HG02943 (cell line): ENCODE results near the gene UPF3A.

Source experiments
- ATAC-seq: cut with Tn5 transposase; IDR thresholded peaks from one replicate; pipeline ENCODE4 v1.9.1; 2021; ENCODE audit warnings: mild to moderate bottlenecking, low read depth, moderate library complexity; ENCODE audit not compliant: unreplicated experiment

UPF3A gene

DNA sequence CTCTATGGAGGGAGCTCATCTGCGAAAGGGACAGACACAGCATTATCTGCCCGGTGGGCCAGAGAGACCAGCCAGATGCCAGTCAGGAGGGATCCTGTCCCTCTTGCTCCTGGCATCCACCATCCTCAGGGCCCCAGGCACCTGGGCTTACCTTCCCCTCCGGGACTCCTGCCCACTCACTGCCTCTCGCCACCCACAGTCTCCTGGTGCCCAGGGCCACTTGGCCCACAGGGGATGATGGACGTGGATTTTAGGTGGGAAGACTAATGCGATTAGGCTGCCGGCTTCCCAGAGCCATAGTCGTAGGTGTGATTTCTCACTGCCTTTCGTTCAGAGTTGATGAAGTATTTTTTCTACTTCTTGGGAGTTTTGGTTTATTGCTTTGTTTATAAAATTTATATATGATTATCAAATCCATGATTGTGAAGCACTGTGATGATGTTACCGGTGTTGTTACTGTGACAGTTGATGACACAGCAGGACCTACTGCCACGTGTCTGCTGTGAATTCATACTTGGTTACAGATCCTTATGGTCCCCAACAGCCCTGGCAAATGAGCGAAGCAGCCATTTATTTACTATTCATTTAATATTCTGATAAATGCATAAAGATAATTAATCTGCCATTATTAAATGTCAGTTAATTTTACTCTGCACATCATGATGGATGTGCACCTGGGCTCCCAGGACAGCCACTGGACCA is 18.4 kb downstream of the UPF3A start:
- ATAC-seq: no peak

DNA sequence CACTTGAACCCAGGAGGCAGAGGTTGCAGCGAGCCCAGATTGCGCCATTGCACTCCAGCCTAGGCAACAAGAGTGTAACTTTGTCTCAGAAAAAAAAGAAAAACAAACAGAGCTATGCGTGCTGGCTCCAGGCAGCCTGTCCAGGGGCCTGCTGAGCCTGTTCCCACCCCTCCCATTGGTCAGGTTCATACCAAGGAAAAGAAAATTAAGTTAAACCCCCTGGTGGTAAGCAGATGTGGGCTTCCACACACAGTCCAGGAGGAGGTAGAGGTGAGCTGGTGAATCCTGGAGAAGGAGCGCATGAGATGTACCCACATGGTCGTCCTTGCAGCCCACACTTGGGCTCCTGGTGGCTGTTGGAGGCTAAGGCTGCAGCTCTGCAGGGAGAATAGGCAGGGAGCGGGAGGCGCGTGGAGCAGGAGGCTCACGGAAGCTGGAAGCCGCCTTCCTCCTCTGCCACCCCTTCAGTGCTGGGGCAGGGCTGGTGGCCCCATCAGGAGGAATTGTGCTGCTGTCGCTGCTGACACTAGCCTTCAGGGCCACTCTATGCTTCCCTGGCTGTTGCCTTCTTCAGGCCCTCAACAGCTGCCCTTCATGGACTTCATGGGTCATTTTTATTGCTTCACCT is 22.4 kb downstream of the UPF3A start:
- ATAC-seq: no peak

DNA sequence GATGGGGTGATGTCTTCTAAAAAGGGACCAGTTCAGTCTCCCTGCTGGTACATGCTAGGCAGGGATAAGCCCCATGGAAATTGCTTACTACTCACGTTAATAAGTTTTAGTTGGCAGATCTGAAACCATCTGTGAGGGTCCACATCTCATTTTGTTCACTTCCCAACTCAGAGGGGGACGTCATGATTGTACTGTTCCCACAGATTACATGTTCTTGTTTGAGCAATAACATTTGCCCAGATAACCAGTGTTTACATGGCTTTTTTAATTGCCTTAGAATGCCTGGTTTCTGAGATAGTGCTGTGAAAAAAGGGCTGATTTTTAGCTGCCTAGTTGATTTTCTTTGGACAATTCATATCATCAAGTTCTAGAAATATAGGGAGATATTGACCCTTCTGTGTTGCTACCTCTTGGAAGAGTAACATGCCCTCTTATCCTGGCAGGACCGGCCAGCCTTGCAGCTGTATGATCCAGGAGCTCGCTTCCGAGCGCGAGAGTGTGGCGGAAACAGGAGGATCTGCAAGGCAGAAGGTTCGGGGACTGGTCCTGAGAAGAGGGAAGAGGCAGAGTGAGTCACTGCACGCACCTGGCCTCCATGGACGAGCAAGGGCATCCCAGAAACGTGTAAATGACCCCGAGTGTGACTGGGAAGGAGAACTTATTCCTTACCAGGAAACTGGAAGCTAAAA is 23.1 kb downstream of the UPF3A start:
- ATAC-seq: no peak

DNA sequence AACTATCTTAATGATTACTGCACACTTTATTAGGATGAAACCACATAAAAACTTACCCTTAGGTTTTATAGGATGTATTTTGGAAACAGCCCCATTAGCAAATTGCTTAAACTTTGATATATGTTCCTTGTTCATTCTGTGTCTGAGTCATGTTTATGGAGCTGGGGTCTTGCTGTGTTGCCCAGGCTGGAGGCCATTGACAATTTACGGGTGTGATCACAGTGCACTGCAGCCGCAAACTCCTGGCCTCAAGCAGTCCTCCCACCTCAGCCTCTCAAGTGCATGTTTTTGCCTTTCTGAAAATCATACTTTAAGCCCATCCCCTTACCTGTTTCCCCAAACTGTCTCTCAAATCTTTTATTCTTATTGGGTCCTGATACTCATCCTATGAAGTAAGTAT is 27.7 kb downstream of the UPF3A start:
- ATAC-seq: no peak

DNA sequence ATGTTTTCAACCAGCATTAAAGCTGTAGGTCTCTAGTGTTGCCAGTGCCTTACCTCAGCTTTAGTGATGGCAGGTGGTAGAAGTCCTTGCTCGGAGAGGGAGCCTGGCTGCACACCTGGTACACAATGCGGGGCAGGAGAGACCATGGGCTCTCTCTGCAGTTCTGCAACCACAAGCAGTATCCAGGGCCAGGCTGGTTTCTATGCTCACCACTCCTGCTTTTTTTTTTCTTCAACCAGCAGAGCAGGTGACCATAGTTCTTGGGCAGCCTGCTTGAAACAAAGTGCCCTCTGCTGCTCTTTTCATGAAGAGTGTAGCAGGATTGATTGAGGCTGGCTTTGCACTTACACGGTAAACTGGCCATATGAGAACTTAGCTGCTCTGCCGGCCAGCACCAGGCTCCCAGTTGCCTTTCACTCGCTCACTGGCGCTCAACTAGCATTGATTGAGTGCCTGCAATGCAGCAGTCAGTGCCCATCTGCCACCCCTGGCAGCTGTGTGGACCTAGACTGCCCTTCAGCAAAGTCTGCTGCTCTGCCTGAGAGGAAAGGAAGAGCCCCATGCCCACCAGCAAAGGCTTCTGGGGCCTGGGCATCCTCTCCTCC is 28.5 kb downstream of the UPF3A start:
- no peak for ATAC-seq

DNA sequence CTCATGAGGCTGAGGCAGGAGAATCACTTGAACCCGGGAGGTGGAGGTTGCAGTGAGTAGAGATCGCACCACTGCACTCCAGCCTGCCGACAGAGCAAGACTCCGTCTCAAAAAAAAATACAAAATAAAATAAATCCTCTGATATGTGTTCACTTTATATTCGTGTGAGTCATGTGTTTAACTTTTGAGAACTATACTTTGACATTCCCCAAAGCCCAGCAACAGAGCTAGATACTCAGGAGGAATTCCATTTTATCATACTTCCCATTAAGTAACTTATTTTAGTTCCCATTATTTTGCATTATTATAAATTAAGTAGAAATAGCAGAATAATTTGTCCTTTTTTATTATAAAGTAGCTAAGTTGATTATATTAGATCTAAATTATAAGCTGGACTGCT is 29.6 kb downstream of the UPF3A start:
- ATAC-seq: no peak

DNA sequence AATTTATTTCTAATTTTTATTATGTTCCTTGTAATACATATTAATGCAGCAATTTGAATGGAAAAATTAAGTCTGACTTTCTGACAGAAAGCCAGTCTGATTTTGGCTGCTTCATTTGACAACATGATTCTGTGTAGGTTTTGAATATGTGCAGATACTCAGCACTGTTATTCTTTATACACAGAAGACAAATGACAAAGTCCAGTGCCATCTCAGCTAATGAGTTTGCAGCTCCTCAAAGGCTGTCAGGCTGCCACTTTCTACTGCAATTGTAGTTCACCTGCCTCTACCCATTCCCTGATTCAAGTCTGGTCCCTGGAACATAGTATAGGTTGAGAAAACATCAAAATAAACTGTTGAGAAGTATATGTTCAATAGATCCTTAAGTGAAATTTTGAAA is 30.0 kb downstream of the UPF3A start:
- no peak for ATAC-seq

DNA sequence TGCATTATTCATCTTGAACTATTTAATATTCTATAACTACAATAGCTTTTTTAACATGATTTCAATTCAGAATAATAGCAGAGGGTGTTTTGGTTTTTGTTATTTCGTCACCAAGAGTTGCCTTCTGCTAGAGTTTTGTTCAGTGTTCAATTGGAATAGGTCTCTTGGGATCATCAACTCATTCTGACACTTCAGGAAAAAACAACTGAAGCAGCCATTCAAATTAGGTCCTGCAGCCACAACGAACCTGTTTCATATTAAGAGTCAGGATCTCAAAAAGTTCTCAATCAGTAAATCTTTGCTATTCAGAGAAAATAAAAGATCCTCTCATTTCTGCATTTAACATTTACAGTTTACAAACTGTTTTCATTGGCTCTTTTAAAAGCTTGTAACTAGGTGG is 30.5 kb downstream of the UPF3A start:
- no peak for ATAC-seq

DNA sequence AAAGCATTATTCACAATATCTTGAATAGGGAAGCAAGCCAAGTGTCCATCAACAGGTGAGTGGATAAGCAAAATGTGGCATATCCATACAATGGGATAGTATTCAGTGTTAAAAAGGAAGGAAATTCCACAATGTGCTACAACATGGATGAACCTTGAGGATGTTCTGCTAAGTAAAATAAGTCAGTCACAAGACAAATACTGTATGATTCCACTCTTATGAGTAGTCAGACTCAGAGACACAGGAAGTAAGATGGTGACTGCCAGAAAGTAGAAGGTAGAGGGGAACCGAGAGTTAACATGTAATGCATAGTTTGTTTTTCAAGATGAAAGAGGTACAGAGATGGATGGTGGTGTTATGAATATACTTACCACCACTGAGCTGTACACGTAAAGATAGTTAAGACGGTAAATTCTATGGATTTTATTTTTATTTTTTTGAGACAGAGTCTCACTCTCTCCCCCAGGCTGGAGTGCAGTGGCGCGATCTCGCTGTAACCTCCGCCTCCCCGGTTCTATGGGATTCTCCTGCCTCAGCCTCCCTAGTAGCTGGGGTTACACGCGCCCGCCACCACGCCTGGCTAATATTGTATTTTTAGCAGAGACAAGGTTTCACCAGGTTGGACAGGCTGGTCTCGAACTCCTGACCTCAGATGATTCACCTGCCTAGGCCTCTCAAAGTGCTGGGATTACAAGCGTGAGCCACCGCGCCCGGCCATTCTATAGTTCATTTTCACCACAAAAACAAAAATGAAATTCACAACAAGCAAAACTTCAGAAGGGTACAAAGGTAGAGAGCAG is 31.9 kb downstream of the UPF3A start:
- ATAC-seq: no peak

DNA sequence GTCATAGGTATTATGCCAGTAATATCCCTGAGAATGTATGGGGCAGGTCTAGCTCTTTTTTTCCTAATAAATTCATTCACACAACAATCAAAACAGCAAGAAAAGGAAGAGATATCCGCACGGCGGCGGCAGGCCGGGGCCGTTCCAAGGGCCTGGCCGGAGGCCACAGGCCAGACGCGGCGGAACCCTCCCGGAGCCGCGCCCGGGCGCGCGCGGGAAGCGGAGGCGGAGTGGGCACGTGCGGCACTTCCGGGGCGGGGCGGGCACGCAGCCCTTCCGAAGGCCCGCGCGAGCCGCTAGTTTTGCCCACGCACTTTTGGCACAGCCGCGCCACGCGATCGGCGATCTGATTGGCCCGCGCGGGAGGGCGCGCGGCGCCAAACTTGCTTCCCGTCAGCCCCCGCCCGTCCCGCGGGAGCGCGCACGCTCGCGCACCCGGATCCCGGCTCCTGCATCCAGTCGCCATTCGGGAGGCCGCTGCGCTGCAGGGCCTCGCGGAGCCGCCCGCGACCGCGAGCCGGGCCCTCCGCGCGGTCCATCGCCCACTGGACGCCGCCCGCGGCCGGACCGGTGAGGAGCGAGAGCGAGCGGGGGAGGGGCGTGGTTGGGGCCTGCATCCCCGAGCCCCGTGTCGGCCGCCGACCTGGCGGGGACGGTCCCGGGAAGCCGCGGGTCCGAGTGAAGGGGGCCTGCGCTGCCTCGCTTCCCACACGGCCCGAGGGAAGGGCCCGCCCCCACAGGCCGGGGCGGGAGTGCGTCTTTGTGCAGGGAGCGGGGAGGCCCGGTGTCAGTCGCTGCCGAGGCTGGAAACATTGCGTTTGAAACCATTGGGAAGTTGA is 32.9 kb downstream of the UPF3A start, which contains the start of gene CHAMP1:
TSS of gene CHAMP1 (plus strand) at position 430 of the 839 bp plus-strand sequence. CDS start 9,340 bp downstream, outside the sequence.
- peak; percentile 76 for ATAC-seq

DNA sequence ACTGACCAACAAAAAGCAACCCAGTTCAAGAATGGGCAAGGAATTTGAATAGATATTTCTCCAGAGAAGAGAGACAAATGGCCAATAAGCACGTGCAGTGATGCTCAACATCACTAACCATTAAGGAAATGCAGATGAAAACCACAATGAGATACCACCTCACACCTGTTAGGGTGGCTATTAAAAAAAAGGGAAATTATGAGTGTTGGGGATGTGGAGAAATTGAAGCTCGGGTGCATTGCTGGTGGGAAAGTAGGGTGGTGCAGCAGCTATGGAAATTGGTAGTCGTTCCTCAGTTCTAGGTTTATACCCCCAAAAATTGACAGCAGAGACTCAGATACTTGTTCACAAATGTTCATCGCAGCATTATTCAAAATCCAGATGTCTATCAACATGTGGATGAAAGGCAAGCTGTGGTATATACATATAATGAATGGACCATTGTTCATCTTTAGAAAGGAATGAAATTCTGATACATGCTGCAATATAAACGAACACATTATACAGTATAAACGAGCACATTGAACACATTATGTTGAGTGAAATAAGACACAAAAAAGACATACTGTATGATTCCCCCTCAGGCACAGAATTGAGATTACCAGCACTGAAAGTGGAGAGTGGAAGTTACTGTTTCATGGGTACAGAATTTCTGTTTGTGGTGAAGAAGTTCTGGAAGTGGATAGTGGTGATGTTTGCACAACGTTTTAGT is 33.8 kb downstream of the UPF3A start:
- no peak for ATAC-seq

DNA sequence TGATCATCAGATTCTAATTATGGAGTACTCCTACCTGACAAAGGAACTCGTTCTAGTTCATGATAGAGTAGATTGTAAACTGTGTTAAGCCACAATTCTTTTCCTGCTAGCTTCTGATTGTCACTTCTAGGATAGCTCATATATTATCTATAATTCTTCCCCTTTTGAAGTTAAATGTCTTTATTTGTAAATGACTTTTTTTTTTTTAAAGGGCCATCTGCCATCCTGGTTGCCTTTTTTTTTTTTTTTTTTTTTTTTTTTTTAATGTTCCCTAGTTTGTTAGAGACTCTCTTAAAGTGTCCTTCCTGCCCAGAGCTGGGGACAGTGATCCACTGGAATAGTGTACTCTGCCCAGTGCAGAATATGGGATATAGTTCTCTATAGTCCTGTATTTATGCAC is 37.2 kb downstream of the UPF3A start:
- ATAC-seq: no peak

DNA sequence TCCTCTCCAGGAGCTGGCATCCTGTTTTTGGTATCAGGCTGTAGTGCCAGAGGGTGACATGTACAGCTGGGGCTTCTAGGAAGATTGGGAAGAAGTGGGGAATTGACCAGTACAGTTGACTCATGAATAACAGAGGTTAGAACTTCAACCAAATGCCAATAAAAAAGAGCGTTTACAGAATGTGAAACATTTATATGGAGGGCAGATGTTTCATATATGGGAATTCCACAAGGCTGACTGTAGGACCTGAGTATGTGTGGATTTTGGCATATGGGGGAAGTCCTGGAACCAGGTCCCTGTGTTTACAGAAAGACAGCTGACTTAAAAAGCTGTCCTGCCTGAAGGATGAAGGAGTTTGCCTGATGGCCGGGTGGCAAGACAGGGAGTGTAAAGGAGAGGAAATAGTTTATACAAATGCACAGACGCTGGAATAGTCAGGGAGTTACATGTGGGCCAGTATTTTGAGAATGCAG is 38.1 kb downstream of the UPF3A start:
- no peak for ATAC-seq

DNA sequence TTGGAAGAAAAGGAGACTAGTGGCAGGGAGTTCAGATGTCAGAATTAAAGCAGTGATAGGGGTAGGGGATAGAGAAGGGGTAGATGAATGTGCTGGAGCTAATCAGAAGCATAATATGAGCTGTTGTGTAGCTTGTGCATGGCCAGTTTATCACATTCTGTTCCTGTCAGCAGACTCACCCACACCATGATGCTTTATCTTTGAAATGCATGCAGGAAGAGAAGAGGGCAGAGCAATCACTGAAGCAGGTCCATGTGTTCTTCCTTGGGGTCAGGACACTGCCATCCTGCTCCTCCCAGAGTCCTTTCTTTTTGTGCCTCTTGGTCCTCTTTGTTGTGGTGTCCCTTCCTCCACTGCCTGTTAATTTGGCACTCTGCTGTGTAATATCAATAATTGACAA is 38.7 kb downstream of the UPF3A start:
- no peak for ATAC-seq

DNA sequence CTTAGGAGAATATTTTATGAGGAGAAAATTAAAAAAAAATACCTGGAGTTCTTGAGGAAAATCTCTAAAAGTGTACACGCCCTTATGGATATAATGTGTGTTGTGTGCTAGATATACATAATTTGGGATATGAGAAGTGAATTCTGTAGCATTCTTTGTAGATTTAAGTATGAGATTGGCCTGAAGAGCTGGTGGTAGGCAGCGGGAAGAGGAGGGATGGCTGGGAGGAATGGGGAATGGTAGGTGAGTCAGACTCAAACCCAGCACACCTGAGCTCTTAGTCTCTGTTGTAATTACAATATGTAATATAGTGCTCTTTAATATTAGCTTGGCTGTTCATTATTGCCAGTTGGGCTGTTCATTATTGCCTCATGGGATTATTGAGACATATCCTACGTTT is 39.9 kb downstream of the UPF3A start:
- no peak for ATAC-seq

DNA sequence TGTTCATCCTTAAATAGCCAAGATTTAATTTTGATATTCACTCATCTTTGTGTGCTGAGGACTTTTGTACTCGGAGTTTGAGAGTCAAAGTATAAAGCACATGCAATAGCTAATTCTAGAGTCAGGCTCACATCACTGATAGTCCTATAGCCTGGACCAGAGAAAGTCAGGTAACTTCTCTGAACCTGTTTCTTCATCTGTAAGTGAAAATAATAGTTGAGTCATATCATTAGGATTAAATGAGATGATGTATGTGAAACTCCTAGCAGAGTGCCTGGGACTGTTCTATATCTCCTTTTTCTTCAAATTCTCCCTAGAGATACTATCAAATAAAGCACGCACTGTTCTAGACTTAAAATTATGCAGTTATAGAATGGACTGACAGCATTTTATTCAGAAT is 41.9 kb downstream of the UPF3A start:
- no peak for ATAC-seq

DNA sequence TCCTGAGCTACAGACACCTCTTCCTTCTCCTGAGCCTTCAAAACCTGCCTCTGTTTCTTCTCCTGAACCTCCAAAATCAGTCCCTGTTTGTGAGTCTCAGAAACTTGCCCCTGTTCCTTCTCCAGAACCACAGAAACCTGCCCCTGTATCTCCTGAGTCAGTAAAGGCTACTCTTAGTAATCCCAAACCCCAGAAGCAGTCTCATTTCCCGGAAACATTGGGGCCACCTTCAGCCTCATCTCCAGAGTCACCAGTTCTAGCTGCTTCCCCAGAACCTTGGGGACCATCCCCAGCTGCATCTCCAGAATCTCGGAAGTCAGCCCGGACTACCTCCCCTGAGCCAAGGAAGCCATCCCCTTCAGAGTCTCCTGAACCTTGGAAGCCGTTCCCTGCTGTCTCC is 42.9 kb downstream of the UPF3A start:
- ATAC-seq: no peak

DNA sequence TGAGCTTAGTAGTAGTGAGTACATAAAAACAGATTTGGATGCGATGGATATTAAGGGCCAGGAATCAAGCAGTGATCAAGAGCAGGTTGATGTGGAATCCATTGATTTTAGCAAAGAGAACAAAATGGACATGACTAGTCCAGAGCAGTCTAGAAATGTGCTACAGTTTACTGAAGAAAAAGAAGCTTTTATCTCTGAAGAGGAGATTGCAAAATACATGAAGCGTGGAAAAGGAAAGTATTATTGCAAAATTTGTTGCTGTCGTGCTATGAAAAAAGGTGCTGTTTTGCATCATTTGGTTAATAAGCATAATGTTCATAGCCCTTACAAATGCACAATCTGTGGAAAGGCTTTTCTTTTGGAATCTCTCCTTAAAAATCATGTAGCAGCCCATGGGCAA is 44.3 kb downstream of the UPF3A start:
- ATAC-seq: no peak

DNA sequence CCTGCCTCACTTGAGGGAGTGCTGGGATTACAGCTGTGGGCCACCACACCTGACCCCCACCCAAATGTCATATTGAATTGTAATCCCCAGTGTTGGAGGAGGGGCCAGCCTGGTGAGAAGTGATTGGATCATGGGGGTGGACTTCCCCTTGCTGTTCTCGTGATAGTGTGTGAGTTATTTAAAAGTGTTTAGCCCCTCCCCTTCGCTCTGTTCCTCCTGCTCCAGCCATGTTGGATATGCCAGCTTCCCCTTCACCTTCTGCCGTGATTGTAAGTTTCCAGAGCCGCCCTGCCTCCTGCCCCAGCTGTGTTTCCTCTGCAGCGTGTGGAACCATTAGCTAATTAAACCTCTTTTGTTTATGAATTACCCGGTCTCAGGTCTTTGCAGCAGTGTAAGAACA is 46.6 kb downstream of the UPF3A start:
- ATAC-seq: no peak
